GM10847 (cell line): ENCODE results near the gene BICD1.
A peak's percentile ranks its signal among the peaks of the same experiment; 100 is the strongest.

ENCODE experiments used
- POLR2A ChIP-seq: IDR thresholded peaks from 2 replicates; pipeline ENCODE4 v1.6.1; 2011; ENCODE audit not compliant: insufficient read length; ENCODE audit errors: extremely low read depth

Gene BICD1

DNA sequence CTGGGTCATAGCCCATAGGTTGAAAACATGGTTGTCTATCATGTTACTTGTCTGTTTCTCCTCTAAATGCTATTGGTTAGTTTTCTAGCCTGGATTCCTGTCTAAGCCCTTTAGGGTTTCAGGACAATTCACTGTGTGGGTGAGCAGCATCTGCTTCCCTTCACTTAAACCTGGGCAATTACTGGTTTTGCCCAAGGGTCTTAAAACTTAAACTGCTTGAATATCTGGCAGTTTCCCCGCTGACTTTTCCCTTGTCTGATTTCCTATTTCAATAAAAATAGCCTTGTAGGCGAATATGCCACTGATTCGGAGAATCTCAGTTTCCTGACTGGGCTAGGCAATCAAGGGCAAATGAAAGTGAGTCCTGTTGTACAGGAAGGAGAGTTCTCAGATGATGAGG is 154.0 kb downstream of the BICD1 start:
- TF ChIP-seq POLR2A: no peak

DNA sequence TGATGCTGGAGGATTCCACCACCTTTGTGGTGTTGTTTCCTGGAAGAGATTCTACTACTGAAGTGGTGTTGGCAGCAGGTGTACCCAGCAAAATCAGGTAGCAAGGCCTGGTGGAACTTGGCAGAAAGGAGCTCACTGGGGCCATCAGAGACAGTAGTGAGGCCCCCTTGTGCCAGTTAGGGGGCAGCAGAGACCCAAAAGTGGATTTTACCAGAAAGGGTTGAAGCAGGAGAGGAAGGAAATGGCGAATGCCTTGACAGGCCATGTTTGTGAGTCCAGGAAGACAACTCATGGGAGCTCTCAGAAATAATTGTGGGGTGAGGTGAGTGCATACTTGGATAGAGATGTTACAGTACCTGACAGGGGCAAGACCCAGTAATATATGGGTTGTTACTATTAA is 155.0 kb downstream of the BICD1 start:
- no peak for TF ChIP-seq POLR2A

DNA sequence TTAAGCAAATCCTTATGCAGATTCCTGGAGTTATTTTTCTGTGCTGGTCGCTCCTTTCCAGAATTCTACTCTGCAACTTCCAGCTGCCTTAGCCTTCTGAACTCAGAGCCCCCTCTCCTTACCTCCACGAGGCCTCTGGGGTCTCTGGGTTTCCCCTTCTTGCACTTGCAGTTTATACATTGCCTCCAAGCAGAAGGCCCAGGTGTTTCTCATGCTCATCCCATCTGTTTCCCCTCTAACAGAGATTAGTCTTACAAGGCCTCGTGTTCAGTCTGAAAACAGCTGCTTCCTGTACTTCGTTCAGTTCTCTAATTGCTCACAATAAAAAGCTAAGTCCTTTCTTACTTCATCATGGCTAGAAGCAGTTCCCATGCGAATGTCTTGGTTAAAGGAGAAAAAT is 158.3 kb downstream of the BICD1 start:
- no peak for TF ChIP-seq POLR2A

DNA sequence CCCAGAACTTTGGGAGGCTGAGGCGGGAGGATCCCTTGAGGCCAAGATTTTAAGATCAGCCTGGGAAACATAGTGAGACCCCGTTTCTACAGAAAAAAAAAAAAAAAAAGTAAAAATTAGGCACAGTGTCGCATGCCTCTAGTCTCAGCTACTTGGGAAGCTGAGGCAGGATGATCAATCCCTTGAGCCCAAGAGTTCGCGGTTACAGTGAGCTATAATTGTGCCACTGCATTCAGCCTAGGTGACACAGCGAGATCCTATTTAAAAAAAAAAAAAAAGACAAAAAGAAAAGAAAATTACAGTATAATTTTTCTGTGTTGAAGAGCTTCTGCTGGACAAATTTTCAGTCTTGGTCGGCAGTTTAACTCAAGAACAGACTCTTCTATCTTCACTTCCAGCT is 158.8 kb downstream of the BICD1 start:
- TF ChIP-seq POLR2A: no peak

DNA sequence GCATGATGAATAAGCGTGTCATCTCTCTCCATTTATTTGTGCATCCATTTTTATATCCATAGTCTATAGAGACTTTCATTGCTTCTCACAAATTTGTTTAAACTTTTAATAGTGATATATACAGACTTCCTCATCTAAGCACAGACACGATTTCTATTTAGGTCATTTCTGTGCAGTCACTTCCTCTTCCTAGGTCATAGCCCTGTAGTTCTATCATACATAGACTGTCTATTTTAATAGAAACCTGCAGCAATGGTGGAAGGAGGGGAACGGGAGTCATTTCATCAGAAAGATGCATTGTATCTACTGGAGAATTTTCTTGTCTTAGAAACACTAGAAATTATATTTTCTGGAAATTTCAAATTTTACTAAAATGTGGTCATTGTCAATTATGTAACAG is 159.3 kb downstream of the BICD1 start:
- no peak for TF ChIP-seq POLR2A

DNA sequence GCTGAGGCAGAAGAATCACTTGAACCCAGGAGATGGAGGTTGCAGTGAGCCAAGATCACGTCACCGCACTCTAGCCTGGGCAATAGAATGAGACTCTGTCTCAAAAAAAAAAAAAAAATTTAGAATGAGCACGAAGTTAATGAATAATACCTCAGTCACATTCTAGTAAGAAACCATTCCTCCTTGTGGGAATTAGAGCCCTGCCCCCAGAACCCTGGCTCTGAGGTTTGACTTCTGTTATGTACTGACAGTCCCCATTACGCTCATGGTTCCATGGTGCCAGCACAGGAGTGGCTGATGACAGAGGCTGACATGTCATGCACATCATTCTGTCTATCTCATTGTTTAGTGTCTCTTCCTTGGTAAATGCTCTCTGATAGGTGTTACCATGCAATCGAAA is 160.1 kb downstream of the BICD1 start:
- TF ChIP-seq POLR2A: no peak

DNA sequence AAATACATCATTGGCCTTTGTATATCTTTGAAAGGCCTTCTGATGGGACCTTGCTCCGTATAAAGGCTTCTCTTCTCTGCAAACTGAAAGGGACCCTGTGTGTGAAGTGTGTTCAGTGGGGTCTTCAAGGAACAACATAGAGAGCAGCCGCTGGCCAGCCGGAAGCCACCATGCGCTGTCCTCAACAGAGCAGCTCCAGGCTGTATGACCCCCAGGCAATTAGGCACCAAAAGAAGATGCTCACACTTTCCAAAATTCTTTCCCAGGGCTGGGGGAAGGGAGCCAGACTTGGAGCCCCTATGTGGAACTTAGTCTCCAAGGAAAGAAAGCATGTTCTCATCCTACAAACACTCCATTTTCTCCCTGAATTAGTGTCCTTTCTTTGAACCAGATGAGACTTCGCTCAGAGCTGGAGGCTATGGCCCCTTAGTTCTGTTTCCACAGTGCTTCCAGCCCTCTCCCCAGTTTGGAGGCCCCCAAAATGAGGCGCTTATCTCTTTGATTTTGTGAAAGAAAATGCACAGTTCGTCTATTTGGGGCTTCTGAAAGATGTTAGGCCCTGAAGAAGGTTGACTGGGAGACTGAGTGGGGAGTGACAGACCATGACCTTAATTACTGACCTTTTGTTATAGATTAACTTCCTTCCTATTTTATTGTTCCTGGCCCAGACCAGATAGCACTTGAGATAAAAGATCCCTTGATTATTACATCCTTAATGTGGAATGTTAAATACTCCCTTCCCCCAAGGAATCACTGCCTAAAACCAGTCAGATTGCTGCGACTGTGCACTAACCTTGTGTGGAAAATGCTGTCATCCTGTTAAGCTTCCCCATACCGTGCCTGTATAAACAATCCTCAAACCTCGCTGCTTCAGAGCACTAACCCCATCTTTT is 164.4 kb downstream of the BICD1 start:
- no peak for TF ChIP-seq POLR2A

DNA sequence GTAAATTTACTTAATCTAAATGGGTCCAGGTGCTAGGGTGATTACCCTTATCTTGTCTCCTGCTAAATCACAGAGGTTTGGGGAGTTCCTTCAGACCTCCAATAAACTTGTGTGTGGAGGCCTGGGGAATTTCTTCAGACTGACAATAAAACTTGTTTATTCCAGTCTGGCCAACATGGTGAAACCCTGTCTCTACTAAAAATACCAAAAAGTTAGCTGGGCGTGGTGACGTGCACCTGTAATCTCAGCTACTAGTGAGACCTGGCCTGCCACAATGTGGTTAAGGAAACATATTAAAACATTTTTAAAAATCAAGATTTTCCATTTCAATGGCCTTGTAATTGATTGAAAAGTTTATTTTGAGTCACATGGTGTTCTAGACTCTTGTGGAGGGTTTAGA is 165.8 kb downstream of the BICD1 start:
- no peak for TF ChIP-seq POLR2A

DNA sequence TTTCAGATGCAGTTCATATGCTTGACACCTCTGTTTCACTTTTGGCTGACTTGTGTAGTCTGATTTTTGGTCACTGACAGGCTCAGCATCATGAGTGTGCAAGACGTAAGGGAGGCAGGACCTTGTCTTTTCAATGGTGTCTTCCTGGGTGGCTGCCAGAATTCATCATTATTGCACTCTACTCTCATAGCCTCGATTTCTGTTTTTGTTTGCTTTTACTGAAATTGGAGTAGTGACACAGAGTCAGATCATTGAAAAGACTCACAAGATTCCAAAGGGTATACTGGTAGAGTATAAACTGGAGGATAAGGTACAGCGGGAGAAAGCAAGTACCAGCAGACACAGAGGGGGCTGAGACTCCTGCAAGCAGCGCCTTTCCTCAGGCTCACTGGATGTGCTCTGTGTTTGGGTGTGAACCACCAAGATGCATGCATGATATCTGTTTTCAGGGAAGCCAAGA is 166.4 kb downstream of the BICD1 start:
- TF ChIP-seq POLR2A: no peak

DNA sequence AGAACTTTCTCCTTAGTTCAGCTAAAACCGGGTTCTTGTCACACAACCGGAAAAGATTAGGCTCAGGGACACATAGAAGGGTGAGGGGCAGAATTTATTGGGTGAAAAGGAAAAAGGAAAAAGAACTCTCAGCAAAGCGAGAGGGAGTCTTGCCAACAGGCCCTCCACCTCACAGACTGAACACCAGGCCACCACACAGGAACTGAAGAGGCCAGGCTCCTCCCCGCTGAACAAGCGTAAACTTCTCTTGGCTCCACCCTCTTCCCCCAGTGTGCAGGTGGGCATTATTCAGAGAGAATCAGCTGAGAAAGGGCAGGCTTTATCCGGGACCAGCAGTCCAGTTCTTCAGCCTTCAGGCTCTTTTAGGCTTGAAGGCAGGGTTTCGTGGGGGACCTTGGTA is 167.1 kb downstream of the BICD1 start:
- peak; percentile 66 for TF ChIP-seq POLR2A

DNA sequence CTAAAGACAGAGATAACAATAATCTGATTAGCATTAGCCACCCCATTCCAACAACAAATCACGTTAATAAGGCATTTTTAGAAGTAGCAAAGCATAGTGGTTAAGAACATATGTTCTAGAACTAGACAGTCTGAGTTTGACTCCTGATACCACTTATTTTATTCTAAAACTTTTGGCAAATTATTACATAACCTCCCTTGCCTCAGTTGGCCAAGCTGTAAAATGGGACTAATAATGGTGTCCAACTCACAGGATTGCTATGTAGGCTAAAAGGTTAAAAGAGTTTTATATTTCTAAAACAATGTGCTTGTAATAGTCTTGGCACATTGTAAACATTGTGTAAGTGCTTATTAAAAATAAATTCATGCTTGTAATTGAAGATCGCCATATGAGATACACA is 168.0 kb downstream of the BICD1 start:
- TF ChIP-seq POLR2A: no peak

DNA sequence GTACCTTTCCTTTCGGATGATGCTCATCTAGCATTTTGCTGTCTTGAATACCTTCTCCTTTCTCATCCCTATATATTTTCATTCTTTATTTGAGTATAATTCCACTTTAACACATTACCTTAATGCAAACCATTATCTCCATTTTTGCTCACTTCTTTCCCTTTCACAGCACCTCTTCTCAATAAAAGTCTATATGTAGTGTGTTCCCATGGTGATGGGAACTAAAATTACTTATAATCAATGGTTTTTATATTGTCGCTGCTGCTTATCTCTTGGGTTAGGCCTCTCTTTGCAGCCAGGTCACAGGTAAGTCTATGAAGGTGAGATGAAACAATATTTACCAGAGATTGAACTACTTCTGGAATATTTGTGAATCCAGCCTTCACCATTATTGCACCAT is 171.1 kb downstream of the BICD1 start:
- no peak for TF ChIP-seq POLR2A

DNA sequence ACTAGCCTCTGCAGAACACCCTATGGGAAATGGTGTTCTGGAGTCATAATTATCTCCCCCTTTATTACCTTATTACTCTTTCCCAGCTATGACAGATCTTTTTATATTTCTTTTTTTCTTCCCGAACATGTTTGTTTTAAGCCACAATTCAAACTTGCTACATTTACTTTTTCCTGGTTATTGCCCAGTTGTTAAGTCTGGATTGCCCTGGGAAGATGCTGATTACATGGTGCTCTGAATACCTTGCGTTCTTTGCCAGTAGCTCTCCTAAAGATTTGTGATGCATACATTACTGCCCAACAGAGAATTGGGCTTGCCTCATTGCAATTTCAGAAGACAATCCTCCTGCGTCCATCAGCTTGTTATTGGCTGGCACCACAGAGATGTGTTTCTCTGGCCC is 174.5 kb downstream of the BICD1 start:
- no peak for TF ChIP-seq POLR2A

DNA sequence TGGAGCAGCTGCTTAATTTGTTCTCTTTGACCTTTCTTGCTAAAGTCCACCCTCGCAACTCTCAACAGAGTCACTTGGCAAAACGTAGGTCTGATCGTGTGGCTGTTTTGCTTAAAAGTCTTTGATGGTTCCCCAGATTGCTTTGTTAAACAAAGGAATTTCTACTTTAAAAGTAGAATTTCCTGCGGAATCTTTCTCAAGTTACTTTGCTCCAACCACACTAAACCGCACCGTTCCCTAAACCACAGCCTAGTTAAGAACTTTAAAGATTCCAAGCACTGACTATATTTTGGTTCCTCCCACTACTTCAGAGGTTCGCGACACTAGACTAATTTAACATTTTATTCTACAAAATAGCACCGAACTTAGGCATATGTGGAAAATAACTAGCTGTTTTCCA is 177.9 kb downstream of the BICD1 start:
- no peak for TF ChIP-seq POLR2A

DNA sequence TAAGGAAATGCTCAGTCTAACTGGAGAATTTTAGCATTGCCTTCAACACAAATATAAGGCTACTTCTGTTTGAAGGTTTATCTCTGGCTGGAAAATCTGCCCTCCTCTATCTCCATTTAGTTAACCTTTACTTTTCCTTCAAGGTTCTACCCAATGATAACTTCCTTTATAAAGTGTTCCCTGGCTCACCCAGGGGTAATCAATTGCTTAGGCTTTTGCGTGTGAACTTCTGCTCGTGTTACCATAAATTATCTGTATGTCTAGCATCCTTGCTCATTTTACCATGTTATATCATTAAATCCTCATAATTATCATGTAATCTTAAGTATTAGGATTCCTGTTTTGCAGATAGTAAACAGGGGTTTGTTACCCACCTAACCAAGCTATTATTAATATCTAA is 178.4 kb downstream of the BICD1 start:
- no peak for TF ChIP-seq POLR2A

DNA sequence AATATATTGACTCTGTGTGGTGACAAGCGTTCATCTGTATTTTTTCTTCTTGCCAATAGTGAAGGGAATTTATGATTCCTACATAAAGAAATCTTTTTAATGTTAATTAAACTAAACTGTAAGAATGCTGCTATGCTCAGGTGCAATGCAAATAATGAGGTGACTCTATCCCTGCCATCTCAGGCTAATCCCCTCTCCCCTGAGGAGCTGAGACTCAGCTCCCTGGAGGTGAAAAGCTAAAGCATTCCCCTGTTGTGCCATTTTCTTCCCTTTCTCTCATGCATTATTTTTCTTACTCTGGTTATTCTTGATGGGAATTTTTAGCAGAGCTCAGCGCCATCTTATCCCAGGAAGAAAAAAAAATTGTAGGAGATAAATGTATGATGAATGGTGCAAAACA is 178.8 kb downstream of the BICD1 start:
- no peak for TF ChIP-seq POLR2A

DNA sequence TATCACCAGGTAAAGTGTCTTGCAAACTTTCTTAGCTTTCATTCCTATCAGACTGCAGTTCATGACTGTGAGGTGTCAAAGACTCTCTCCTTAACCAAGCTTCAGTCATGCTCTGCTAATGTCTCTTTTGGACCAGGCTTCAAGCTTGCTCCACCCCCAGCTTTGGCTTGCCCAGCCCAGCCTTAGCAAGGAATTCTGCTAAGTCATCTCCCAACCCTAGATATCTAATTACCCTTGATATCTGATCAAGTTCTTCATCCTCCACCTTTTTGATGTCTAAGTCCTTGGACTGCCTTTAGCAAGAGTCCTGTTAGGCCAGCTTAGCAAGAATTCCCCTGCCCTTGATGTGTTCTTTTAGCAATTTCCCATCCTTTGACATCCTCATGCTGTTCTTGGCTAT is 183.8 kb downstream of the BICD1 start:
- TF ChIP-seq POLR2A: no peak
